Measurements from ENCODE around the gene TTYH1.
"Not testable (repeated sequence)": the region's sequence is repeated elsewhere in the genome, so short reads cannot be mapped to it uniquely, and the experiment has no call there.

The TTYH1 gene

DNA sequence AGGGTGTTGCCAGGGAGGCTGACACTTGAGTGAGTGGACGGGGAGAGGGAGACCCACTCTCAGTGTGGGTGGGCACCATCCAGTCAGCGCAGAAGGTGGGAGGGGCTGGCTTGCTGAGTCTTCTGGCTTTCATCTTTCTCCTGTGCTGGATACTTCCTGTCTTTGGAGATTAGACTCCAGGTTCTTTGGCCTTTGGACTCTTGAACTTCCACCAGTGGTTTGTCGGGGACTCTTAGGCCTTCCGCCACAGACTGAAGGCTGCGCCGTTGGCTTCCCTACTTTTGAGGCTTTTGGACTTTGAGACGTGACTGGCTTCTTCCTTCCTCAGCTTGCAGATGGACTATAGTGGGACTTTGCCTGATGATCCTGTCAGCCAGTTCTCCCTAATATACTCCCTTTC is 29.5 kb downstream of the TTYH1 start:
- no peak for DNase-seq (ENCODE audit: low read depth)

DNA sequence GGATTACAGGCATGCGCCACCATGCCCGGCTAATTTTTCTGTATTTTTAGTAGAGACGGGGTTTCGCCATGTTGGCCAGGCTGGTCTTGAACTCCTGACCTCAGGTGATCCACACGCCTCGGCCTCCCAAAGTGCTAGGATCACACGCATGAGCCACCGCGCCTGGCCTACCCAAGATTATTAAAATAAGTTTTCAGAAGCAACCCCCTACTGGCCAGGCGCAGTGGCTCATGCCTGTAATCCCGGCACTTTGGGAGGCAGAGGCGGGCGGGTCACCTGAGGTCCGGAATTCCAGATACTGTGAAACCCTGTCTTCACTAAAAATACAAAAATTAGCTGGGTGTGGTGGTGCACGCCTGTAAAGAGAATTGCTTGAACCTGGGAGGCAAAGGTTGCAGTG is 31.1 kb downstream of the TTYH1 start:
- DNase-seq (ENCODE audit: low read depth): not testable (repeated sequence)

DNA sequence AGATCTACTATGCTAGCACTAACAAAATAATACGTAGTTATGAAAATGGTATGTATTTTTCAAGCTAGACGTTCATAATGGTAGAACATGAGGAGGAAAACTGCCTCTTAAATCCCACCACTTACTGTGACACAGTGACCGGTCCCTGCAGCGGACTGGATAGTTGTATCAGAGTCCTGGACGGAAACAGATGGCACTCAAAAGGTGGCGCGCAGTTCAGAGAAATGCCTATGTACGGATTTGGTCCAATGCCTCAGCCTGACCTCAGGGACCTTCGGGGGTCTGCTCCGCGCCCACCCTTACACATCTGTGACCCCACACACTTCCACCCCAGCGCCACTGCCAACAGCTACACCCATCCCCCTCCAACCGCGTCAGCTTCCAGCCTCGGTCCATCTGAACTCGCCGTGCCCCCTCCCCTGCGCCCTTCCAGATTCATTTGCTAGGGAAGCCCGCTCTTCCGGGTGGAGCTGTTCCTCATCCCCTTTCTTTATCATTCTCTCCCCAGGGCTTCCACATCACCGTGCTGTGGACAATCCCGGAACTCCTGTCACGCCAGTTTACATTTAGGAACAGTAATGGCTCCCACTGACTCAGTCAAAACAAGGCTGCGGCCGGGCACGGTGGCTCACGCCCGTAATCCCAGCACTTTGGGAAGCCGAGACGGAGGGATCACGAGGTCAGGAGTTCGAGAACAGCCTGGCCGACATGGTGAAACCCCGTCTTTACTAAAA is 32.9 kb downstream of the TTYH1 start:
- peak; percentile 11 for DNase-seq (ENCODE audit: low read depth)

DNA sequence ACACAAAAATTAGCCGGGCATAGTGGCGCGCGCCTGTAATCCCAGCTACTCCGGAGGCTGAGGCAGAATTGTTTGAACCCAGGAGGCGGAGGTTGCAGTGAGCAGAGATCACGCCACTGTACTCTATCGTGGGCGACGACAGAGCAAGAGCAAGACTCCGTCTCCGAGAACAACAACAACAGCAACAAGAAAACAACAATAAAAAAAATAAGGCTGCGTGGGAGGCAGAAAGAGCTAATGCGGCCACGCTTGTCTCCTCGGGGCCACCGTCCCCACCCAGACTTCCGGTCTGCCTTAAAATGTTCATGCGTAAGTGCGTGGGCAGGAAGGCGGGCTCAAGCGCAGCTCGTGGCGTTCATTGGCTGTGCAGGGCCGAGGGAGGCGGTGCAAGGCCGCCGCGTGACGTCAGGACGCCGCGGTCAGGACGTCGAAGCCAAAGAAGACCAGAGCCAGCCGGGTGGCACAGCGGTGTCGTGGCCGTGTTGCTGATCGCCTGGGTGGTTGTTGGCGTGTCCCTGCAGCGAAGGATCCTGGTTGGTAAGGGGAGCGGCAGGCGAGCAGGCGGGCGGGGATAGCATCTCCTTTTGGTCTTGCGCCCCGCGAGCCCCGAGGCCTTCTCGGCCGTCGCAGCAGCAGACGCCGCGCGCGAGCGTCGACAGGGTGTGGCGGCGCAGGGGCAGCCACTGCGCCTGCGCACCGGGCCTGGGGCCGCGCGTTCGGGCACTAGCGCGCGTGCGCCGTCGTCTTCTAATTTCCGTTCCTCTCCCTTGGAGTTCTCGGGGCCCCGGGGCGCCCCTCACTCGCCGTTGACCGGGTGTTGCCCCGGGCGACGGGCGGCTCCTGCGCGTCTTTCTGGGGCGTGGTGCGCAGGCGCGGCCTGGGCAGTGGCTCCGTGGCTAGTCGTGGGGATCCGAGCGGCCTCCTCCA is 33.8 kb downstream of the TTYH1 start, which contains the start of gene LENG8:
Gene LENG8, plus strand, starts transcription at position 426 of the 927 bp plus-strand sequence. CDS start 2,146 bp downstream, outside the sequence.
- DNase-seq (ENCODE audit: low read depth): peak; percentile 95

DNA sequence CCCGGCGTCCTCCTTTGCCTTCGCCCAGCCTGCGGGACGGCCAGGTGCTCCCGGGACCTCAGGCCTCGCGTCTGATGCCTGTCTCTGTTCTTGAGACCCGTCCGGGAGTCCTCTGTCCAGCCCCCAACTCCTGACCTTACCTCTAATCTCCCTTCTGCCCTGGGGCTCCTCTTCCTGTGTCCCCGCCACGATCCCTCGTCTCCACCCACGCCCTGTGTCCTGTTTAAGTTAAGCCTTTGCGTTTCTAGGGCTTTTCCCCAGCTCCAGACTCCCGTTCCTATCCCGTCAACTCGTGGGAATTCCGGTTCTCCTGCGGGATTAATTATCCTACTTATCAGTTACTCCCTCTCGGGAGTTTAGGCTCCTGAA is 34.4 kb downstream of the TTYH1 start:
- no peak for DNase-seq (ENCODE audit: low read depth)

DNA sequence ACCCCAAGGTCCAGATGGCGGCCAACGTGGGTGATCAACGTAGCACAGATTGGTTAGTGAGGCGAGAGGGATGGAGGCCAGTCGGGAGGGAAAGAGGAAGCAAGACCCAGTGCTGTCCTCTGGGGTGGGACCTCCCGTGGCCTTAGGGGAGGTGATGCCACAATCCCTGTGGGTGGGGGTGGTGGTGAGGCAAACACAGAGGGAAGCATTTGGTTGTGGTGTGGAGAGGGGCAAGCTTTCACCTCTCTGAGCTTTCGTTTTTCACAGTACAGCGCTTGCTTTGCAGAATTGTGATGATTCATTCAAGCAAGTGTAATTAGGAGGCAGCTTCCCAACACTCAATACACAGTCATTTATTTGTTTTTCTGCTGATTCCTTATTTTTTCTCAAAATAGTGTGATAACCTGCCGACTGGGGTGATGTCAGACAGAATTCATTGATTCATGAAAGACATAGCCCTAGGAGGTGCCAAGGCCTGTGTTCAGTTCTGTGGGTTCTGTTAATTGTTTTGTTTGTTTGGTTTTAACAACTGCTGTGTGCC is 36.1 kb downstream of the TTYH1 start:
- no peak for DNase-seq (ENCODE audit: low read depth)

DNA sequence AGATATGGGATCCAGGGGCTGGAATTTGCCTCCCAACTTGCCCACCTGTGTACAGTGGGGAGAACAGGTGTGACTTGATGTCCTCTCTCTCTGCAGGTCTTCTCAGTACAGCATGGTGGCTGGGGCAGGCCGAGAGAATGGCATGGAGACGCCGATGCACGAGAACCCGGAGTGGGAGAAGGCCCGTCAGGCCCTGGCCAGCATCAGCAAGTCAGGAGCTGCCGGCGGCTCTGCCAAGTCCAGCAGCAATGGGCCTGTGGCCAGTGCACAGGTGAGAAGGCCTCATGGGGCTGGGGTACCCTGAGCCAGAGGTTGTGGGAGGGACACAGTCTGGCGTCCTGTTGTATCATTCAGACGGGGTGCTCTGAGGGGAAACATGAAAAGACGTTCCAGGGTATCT is 36.7 kb downstream of the TTYH1 start:
- DNase-seq (ENCODE audit: low read depth): no peak

DNA sequence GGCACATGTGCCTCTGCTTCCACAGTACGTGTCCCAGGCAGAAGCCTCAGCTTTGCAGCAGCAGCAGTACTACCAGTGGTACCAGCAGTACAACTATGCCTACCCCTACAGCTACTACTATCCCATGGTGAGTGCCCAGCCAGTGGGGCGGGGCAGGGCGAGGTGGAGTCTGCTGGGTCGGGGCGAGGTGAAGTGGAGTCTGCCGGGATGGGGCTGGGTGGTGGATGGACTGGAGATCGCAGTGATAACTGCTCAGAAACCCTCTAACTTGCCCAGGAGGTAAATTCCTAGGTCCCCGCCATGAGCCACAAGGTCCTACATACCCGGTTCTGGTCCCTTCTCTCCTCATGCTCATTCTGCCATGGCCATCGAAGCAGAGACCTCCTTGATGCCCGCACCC is 37.4 kb downstream of the TTYH1 start:
- DNase-seq (ENCODE audit: low read depth): no peak

DNA sequence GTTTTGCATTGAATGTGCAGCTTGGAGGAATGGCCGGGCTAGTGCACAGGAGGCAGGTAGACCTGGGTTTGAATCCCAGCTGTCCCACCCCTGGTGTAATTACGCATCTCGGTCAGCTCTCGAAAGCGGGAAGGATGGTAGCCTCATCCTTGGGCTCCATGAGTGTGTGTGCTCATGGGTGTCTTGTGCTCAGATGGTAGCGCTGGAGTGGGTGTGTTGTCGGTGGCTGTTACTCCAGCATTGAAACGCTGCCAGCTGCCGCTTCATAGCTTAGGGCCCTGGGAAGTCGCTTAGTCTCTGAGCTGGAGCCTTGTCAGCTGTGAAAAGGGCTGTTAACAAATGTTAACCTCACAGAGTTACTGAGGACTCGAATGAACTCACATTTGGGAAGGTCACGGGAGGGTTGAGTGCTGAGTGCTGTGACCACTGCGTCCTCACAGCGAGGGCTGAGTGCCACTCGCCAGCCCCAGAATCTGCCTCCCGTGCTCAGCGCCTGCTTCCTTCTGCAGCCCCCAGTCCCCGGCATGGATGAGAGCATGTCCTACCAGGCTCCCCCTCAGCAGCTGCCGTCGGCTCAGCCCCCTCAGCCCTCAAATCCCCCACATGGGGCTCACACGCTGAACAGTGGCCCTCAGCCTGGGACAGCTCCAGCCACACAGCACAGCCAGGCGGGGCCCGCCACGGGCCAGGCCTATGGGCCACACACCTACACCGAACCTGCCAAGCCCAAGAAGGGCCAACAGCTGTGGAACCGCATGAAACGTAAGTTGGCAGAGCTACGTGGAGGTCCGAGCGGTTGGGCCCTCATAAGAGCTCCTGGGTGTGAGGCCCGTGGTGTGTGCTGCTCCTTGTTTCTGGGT is 38.9 kb downstream of the TTYH1 start:
- no peak for DNase-seq (ENCODE audit: low read depth)

DNA sequence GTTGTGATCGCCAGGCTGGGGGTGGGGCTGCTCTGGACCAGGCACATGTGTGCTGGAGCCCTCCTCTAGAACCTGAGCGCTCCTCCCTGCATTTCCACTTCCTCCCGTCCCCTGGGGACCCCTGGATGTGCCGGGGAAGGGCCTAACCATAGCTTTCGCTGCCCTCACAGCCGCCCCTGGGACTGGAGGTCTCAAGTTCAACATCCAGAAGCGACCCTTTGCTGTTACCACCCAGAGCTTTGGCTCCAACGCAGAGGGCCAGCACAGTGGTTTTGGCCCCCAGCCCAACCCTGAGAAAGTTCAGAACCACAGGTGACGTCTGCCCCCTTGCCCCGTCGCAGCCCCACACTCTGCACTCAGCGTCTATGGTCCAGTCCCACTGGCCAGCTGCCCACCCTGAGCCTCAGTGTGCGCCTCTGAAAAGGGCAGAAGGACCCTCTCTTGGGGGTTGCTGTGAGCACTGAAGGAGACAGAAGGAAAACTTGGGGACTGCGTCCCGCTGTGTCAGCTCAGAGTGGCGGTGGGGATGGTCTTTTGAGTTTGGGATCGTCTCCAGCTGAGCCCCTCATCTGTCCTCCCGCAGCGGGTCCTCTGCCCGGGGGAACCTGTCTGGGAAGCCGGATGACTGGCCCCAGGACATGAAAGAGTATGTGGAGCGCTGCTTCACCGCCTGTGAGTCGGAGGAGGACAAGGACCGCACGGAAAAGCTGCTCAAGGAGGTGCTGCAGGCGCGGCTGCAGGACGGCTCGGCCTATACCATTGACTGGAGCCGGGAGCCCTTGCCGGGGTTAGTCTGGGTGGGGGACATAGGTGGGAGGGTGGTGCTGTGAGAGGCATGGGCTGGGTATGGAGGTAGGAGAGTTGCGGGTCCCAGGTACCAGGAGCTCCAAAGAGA is 39.8 kb downstream of the TTYH1 start:
- DNase-seq (ENCODE audit: low read depth): no peak

DNA sequence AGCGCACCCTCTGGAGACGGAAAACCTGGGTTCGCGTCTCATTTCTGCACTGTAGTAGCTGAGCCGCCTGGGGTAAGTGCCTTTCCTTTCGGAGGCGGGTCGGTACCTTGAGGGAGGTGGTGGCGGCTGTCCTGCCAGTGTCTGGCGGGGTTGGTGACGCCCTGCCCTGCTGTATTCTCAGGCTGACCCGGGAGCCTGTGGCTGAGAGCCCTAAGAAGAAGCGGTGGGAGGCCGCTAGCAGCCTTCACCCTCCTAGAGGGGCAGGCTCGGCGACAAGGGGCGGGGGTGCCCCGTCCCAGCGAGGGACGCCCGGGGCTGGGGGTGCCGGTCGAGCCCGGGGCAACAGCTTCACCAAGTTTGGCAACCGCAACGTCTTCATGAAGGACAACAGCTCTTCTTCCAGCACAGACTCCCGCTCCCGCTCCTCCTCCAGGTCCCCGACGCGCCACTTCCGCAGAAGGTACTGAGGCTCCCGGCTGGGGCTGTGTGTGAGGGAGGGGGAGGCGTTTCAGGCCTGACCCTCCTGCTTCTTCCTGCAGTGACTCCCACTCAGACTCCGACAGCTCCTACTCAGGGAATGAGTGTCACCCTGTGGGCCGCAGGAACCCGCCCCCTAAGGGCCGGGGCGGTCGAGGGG is 40.6 kb downstream of the TTYH1 start:
- DNase-seq (ENCODE audit: low read depth): no peak

DNA sequence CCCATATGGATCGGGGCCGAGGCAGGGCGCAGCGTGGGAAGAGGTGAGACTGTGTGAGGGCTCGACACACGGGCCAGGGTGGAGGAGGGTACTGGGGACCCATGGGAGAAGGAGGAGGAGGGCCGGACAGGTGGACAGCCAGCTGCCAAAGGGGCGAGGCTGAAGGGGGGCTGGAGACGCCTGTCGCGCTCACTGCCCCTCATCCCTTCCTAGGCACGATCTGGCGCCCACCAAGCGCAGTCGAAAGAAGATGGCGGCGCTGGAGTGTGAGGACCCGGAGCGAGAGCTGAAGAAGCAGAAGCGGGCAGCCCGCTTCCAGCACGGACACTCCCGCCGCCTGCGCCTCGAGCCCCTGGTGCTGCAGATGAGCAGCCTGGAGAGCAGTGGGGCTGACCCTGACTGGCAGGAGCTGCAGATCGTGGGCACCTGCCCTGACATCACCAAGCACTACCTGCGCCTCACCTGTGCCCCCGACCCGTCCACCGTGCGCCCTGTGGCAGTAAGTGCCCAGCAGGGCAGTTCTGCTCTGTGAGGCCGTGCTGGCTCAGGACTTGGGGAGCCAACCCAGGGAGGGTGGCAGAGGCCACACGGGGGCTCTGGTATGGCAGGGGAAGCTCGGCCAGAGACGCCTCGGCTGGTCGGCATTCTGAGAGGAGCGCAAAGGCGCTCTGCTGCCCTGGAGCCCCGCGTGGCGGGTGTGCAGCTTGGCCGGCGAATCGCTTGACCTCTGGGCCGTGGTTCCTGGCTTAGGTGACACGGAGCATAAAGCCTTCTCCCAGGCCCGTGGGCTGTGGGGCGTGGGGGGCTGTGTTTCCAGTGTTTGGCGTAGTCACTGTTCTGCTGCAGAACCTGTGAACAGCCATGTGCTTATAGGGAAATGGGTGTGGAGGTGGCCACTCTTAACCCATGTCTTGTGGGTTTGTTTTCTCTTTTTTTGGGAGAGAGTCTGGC is 41.4 kb downstream of the TTYH1 start:
- DNase-seq (ENCODE audit: low read depth): no peak

DNA sequence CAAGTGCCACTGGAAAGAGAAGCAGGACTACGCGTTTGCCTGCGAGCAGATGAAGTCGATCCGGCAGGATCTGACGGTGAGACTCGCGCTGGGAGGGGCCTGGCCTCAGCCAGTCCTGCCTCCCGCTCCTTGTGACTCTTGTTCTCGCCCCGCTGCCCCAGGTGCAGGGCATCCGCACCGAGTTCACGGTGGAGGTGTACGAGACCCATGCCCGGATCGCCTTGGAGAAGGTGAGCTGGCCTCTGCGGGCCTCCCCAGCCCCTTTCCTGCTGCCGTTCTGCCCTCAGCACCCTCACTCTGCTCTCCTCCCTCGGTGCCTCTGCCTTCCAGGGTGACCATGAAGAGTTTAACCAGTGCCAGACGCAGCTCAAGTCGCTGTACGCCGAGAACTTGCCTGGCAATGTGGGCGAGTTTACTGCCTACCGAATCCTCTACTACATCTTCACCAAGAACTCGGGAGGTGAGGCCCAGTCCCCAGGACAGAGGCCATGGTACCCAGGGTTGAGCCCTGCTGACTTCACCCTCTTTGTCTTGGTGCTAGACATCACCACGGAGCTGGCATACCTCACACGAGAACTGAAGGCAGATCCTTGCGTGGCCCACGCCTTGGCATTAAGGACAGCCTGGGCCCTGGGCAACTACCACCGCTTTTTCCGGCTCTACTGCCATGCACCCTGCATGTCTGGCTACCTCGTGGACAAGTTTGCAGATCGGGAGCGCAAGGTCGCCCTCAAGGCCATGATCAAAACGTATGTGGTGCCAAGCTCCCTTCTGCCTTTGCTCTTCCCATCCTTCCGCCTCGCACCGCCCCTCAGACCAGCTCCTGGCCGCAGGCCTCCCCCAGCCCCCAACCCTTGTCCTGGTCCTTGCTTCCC is 42.7 kb downstream of the TTYH1 start:
- DNase-seq (ENCODE audit: low read depth): no peak

DNA sequence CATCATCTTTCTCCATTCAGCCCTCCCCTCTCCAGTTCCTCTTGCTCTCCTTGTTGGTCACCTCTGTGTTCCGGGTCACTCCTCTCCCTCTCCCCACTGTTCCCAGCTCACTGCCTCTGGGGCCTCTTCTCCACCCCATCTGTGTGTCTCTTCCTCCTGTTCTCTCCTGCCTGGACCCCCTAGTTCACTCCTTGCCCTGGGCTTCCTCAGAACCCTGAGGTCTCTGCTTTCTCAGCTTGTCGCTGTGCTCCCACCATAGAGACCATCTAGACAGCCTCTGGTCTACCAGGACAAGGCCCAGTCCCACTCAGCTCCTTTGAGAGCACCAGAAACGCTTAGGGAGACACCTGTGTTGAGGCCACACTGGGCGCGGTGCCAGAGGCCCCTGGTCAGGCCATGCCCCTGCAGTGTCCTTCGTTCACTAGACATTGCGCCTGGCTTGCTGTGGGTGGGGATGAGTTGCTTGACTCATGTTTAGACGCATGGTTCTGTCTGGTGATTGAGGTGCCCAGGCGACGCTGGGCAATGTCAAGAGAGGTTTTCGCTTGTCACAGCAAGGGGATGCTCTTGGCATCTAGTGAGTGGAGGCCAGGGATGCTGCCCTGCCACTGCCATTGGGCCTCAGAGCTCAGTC is 43.5 kb downstream of the TTYH1 start:
- DNase-seq (ENCODE audit: low read depth): no peak

DNA sequence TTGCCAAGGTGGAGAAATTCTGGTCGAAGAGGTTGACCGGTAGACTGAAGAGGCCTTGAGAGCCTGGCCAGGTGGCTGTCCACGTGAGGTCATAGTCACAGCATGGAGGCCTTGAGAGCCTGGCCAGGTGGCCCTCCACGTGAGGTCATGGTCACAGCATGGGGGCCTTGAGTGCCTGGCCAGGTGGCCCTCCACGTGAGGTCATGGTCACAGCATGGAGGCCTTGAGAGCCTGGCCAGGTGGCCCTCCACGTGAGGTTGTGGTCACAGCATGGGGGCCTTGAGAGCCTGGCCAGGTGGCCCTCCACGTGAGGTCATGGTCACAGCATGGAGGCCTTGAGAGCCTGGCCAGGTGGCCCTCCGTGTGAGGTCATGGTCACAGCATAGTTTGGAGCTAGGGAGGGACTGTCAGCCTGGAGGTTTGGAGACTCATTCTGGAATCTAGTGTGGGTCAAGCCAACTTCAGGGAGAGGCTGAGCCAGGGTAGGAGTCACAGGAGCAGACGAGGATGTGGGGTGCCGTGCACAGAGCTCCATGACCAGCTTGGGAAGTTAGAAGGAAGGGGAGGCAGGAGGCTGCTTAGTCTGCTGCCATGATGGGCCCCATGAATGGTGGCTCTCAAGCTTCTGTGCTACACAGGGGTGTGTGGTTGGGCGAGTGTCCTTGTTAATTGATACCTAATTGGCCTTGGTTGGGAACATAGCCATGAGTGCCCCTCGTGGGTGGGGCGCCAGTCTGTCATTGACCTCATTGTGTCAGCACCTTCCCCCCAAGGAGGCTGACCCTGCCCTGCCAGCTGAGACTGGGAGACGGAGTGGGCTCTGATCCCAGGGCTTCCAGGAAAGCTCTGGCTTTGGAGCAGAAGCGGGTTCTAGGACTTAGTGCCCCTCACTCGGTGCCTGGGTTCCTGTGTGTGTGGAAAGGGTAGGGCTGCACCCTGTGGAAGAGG is 44.3 kb downstream of the TTYH1 start:
- no peak for DNase-seq (ENCODE audit: low read depth)

DNA sequence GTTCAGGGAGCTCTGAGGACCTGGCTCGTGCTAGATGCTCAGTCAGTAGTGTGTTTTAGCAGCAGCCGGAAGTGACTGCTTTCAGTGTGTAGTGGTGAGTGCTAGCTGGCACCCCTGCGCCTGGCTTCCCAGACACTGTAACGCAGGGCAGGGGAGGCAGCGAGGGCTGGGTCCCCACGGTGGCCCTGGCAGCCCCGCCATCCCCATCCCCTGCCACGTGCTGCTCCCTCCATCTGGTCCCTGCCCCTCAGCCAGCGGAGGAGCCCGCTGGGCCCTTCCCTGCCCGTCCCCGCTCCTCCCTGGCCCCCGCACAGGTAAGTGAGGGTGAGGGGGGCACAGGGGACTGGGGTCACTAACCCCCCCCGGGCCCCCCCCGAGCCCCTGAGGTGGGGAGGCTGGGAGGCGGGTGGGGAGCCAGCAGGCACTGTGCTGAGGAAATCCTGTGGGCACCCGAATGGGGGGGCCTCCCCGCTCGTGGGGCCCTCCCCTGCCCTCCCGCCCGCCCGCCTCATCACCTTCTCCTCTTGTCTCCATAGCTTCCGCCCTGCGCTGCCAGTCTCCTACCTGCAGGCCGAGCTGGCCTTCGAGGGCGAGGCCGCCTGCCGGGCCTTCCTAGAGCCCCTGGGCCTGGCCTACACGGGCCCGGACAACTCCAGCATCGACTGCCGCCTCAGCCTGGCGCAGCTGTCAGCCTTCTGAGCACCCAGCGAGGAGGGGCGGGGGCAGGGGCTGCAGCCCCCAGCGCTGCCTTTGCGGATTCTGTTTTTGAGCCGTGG is 45.2 kb downstream of the TTYH1 start:
- no peak for DNase-seq (ENCODE audit: low read depth)
